Left cardiac atrium (tissue), 4 donors: ENCODE data around the gene AHCYL2. TPM values are rescaled to one million over a fixed set of nuclear protein-coding genes. Genes with fewer than 3 reads are reported as not detected.
"Not testable (repeated sequence)": the region's sequence is repeated elsewhere in the genome, so short reads cannot be mapped to it uniquely, and the experiment has no call there.

Source experiments
- ATAC-seq, 2 donors: fragments of 200-7000 bp; cut with Tn5 transposase; one replicate each; pipeline ENCODE4 v1.9.1; 2020; ENCODE audit warnings: mild to moderate bottlenecking in 2 of 2, moderate library complexity in 2 of 2
- DNase-seq: peaks from one replicate; pipeline ENCODE4 v3.0.0-alpha.2; 2020
- intact Hi-C, 2 donors: fragments of 100-400 bp; cut with DNase I; formaldehyde crosslinking; loops; one replicate each; pipeline versions ENCODE4 v1.14.1 to v1.15.1; 2022 to 2023
- total RNA-seq, 2 donors: library from RNA; stranded (reverse); fragmentation: NEBNext Ultra II Directional; extraction: Animal tissue kit (Norgen Biotek cat#: 25700); gene quantifications; one replicate each; pipeline ENCODE4 v1.2.1, GENCODE V29; 2021
- donor health status: DM: no; HTN: yes; CAD: no.
- donor health status: DM: no; HTN: yes; CAD: no; lungs with severe emphysema.
- donor health status: DM: yes; HTN: yes; CAD: no.
- donor health status: Dilated cardiomyopathy.

AHCYL2 gene
- total RNA-seq, 2 donors from 2014 or later = 5.7 to 6.4 TPM

DNA sequence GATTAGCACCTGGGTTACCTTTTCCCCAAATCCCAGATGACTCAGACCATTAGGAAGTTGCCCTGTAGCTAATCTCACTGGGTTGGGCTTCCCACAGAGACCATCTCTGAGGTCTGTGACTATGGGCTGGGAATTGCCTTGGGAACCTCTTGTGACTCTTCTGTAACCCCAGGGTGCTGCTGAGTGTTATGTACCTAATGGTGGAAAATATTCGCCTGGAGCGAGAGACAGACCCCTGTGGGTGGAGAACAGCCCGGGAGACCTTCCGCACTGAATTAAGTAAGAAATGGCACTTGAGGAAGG lies 229.4 kb downstream of the AHCYL2 start:
- peak in 1 of 2 donors; percentile 14 for ATAC-seq
- intact Hi-C loops = no loop called here
- no peak for DNase-seq

DNA sequence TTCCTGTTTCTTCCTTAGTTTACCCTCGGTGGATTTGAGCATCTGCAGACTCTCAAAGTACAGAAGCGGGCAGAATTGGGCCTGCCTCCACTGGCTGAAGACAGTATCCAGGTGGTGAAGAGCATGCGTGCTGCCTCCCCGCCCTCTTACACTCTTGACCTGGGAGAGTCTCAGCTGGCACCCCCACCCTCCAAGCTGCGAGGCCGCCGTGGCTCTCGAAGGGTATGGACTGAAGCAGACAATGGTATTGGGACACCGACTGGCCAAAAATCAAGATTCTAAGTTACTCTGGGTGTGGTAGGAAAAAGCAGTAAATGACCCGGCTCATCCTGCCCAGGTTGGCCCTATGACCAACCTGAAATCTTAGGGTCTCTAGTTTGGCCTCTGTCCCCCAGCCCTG lies 231.6 kb downstream of the AHCYL2 start:
- no peak for ATAC-seq
- no peak for DNase-seq
- intact Hi-C loops = no loop called here

DNA sequence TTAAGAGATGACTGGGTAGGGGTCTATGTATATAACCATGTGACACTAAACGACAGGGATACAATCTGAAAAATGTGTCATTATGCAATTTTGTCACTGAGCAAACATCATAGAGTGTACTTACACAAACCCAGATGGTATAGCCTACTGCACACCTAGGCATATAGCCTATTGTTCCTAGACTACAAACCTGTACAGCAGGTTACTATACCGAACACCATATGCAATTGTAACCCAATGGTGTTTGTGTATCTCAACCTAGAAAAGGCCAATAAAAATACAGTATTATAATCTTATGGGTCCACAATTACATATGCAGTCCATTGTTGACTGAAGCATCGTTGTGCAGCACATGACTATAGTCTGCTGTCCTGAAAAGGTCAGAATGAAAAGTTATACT lies 232.3 kb downstream of the AHCYL2 start:
- ATAC-seq = no peak
- DNase-seq = no peak
- intact Hi-C loops = no loop called here

DNA sequence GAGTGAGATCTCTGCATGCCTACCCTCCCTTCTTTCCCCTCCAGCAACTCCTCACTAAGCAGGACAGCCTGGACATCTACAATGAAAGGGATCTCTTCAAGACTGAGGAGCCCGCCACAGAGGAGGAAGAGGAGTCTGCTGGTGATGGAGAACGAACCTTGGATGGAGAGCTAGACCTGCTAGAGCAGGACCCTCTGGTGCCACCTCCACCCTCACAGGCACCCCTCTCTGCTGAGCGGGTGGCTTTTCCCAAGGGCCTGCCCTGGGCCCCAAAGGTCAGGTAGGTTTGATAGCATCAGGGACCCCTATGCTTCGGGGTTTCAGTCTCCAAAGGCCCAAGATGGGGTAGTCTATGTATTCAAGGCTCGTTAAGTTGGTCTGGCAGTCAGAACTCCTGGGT lies 233.3 kb downstream of the AHCYL2 start:
- intact Hi-C loops = no loop called here
- no peak for DNase-seq
- ATAC-seq = no peak

DNA sequence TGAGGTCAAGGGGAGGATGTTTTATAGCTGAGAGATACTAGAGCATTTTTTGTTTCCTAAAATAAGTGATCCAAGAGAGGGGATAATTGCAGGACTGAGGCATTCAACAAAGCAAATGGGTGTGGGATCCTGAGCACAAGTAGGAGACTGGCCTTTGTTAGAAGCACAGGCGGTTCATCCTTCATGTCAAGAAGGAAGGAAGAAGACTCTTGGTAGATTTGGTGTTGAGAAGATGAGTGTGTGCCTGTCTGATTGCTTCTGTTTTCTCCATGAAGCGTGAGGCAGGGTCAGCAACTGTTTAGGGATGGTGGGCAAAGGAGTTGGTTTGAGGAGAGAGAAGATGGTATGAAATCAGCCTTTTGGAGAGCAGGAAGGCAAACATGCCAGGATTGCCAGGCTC lies 237.0 kb downstream of the AHCYL2 start:
- intact Hi-C loops = no loop called here
- DNase-seq = no peak
- ATAC-seq = no peak

DNA sequence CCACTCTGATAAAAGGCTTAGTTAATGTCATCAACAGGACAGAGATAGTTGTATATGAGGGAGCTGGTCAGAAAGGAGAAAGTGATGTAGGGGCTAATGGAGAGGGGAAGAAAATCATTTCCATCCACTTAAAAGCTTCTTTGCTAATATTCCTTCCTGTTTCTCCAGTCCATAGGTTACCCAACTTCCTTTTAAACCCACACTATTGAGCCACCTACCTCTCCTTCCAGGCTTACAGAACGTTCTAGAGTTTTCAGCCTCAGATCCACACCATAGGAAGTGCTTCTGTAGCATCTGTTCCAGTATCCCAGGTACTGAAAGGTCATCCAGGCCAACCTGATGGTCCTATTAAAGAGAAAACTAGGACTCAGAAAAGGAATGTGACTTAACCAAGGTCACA lies 237.6 kb downstream of the AHCYL2 start:
- no peak for DNase-seq

DNA sequence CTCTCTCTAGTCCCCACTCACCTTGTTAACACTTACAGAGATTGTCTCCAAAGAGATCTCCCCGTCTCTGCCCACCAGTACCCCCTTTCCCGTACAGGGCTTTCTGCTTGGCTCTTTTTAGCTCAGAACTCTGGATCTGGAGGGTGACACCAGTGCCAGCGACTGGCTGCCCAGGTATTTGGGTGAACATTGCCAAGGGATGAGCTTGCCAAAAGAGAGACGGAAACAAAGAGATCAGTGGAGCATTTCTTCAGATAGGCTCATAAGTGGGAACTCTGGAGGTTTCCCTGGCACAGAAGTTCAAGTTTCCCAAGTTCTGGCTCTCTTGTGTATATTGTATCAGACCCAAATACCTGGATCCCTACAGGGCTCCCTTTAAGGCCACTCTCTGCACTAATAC lies 239.4 kb downstream of the AHCYL2 start:
- intact Hi-C loops = no loop called here
- no peak for ATAC-seq
- DNase-seq = no peak

More for the DNA sequence above, 237.6 kb downstream of the AHCYL2 start:
- intact Hi-C loops = no loop called here
- ATAC-seq = no peak

DNA sequence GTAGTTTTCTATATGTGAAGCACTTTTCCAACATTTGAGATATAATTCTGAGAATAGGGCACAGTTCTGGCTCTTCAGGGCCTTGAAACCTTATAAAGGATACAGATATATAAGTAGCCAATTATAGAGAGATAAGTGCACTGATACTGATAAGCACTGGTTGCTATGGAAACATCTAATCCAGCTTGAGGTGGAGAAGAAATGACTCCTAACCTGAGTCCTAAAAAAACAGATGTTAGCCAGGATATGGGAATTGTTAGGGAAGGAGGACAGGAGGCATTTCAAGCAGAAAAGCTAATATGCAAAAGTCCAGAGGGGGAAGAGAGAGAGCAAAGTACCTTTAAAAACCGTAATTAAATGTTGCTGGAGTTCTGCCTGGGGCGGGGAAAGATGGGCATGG lies 240.2 kb downstream of the AHCYL2 start:
- no peak for ATAC-seq
- no peak for DNase-seq
- intact Hi-C loops = no loop called here

DNA sequence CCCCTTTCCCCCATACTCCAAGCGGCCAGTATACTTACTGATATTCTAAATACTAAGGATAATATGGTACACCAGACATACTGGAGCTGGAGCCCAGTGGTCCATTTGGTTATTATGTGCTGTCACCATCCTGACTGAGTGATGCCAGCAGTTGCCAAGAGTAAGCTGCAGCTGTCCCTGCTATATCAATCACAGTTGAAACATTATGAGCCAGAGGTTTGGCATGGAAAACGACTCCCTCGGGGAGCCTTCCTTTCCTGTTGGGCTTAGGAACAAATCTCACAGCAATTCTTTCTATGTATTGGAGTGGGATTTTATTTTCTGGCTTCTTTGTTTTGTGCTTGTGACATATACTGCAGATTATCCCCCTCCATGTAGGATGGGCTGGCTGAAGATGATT lies 242.0 kb downstream of the AHCYL2 start:
- no peak for DNase-seq
- intact Hi-C loops = no loop called here
- peak in 1 of 2 donors; percentile 42 for ATAC-seq

DNA sequence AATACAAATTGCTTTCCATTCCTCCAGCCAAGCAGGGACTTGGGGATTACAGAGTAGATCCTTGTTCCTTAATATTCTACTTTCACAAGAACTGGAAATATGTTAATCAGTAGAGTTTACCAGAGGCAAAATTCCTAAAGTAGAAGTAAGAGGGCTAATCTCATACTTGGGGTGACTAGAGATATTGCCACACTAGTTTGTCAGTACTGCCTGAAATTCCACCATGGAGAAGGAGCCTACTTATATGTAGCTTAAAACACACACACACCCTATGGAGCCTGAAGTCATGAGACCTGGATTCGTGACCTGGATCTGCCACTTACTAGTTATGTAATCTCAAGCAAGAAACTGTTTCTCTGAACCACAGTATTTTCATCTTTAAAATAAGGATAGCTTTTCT lies 243.3 kb downstream of the AHCYL2 start:
- DNase-seq (no peak), ATAC-seq (no peak)
- intact Hi-C loops = no loop called here

DNA sequence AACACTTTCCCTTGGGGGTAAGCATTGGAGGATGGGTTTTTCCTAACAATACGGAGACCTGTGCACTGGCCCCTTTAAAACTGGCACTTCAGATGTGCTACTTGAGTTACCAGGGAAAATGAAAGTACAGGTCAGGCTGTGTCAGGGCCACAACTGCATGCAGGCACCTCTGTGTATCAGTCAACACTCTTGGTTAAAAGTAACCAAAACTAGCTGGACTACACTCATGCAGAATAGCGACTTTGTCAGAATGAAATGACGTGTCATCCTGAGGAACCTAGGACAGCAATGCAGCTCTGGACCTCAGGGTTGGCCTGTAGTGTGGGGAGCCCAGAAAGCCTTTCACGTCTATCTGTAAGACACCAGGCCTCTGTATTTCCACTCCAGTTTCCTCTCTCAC lies 243.7 kb downstream of the AHCYL2 start:
- DNase-seq = no peak
- no peak for ATAC-seq
- intact Hi-C loops = no loop called here

DNA sequence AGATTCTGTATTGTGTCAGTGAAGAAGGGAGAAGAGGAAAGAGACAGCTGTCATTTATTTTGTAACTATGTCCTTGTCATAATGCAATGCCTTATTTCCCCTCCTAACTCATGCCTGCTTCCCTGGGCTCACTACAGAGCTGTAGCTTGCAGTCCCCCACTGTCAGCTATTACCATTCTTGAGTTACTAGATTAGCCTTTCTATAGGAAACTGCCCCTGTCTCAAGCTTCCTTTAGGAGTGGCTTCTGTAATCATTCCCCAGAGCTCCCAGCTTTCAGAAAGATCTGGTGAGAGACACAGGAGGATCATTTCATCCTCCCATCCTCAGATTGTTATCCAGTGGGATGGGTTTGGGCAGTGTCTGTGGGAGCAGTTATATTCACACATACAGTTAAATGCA lies 245.1 kb downstream of the AHCYL2 start:
- ATAC-seq = no peak
- intact Hi-C loops = loop anchor here (5.0 kb wide), 2 partner anchors 103 to 253 kb away; no protein-coding TSS in a partner anchor
- no peak for DNase-seq

DNA sequence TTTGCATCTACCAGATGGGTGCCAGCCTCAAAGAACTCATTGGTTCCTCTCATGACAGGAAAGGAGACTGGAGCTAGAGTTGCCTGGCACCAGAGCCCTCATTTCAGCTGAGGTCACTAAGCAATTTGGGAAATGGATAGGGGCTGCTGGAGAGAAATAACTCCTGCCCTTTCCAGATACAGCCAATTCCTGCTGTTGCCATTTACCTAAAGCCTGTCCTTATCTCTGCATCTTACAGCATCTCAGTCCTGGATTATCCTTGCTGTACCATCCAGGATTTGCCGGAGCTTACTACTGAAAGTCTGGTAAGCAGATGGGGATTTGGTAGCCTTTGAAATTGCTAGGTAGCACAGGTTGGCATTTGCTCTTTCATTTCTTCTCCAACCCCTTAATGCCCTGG lies 245.6 kb downstream of the AHCYL2 start:
- ATAC-seq = no peak
- intact Hi-C loops = loop anchor here (5.0 kb wide), 2 partner anchors 103 to 253 kb away; no protein-coding TSS in a partner anchor
- no peak for DNase-seq

DNA sequence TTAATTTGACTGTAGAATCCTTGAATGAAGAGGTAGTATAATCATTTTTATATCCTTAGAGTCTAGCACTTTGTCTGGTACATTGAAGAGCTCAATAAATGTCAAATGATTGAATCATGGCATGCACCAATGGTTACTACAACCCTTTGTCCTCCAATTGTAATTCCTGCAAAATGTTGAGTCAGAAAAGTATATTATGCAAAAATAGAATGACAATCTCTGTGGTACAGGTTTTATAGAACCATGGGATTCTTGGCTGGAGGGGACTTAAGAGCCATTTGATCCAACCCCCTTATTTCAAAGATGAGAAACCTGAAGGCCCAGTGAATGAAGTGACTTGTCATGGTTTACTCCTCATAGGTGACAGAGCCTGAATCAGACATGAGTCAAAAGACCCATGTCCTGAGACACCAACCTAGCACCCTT lies 246.6 kb downstream of the AHCYL2 start:
- intact Hi-C loops = loop anchor here (1.0 to 5.0 kb wide), 3 partner anchors 104 to 254 kb away; no protein-coding TSS in a partner anchor
- ATAC-seq (no peak), DNase-seq (no peak)

DNA sequence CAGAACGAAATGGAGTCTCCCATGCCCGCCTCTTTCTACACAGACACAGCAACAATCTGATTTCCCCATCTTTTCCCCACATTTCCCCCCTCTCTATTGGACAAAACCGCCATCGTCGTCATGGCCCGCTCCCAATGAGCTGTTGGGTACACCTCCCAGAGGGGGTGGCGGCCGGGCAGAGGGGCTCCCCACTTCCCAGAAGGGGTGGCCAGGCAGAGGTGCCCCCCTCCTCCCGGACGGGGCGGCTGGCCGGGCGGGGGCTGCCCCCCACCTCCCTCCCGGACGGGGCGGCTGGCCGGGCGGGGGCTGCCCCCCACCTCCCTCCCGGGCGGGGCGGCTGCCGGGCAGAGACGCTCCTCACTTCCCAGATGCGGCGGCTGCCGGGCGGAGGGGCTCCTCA lies 251.1 kb downstream of the AHCYL2 start:
- DNase-seq, ATAC-seq, intact Hi-C loops: not testable (repeated sequence)

DNA sequence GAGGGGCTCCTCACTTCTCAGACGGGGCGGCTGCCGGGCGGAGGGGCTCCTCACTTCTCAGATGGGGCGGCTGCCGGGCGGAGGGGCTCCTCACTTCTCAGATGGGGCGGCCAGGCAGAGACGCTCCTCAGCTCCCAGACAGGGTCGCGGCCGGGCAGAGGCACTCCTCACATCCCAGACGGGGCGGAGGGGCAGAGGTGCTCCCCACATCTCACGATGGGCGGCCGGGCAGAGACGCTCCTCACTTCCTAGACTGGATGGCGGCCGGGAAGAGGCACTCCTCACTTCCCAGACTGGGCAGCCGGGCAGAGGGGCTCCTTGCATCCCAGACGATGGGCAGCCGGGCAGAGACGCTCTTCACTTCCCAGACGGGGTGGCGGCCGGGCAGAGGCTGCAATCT lies 251.6 kb downstream of the AHCYL2 start:
- ATAC-seq, DNase-seq, intact Hi-C loops: not testable (repeated sequence)

Other genes with a start within 250 kb of the AHCYL2 start
- 10 to 100 TPM; 23.9 to 28.0 TPM for gene TNPO3, start 169.9 kb upstream of the AHCYL2 start, total RNA-seq
- gene TSPAN33, start 80.3 kb upstream of the AHCYL2 start, total RNA-seq = 10 to 100 TPM; 10.9 to 12.3 TPM
- gene SMO, start 36.4 kb upstream of the AHCYL2 start, total RNA-seq = 1 to 10 TPM; 5.4 to 7.6 TPM
- gene STRIP2, start 209.4 kb downstream of the AHCYL2 start, total RNA-seq = 10 to 100 TPM; 12.1 to 15.3 TPM